K562 (cell line): ENCODE measurements around the gene GATAD1. TPM values are rescaled to one million over a fixed set of nuclear protein-coding genes. Genes with fewer than 3 reads are reported as not detected.

Source experiments
- ARNT ChIP-seq, 2 experiments: fragments of 450-650 bp; IDR thresholded peaks; 2 replicates each; pipeline ENCODE4 v1.6.1; 2016; ENCODE audit warnings: mild to moderate bottlenecking in 1 of 2
- HCFC1 ChIP-seq: IDR thresholded peaks from 2 replicates; pipeline ENCODE4 v1.6.1; 2012; ENCODE audit warnings: low read depth, low read length, improper control_type of control experiment
- PATZ1 ChIP-seq: fragments of 250-450 bp; sonication (Bioruptor Pico); IDR thresholded peaks from 2 replicates; pipeline ENCODE4 v1.5.0; 2020; ENCODE audit warnings: mild to moderate bottlenecking, borderline replicate concordance
- RBM15 ChIP-seq: fragments of 200-400 bp; formaldehyde crosslinking; IDR thresholded peaks from 2 replicates; pipeline ENCODE4 v1.6.1; 2018; ENCODE audit warnings: mild to moderate bottlenecking, low read length, moderate library complexity; ENCODE audit not compliant: insufficient read depth
- SMAD3 ChIP-seq: fragments of 450-650 bp; formaldehyde crosslinking; conservative IDR thresholded peaks from 2 replicates; pipeline ENCODE4 v1.4.0; 2020; ENCODE audit warnings: mild to moderate bottlenecking
- SNAPC5 ChIP-seq: fragments of 250-450 bp; sonication (Bioruptor Pico); IDR thresholded peaks from 2 replicates; pipeline ENCODE4 v1.8.0; 2021; ENCODE audit warnings: moderate library complexity, mild to moderate bottlenecking, inconsistent platforms
- U2AF2 ChIP-seq: fragments of 200-400 bp; formaldehyde crosslinking; optimal IDR thresholded peaks from 2 replicates; pipeline ENCODE3; 2017; ENCODE audit warnings: low read depth, mild to moderate bottlenecking, low read length
- polyA plus RNA-seq, 8 experiments: library from polyadenylated mRNA; depleted of rRNA in 4 of 8; stranded (reverse) in 5 of 8; unstranded in 3 of 8; fragments of >200 nt; fragmentation: Nextera tagmentation in 2 of 8; fragmentation: Illumina TruSeq in 1 of 8; extraction: Ambion mirVana in 2 of 8; extraction: Trizol in 1 of 8; gene quantifications; 2 replicates each; pipeline versions ENCODE4 v1.2.1 to v1.2.3, GENCODE V29; 2011 to 2014; ENCODE audit warnings: inconsistent platforms in 1 of 8, missing spikeins in 1 of 8
- total RNA-seq, 7 experiments: library from RNA; depleted of rRNA in 6 of 7; stranded (reverse); fragments of >200 nt in 6 of 7; fragmentation: Illumina TruSeq in 2 of 7; extraction: Trizol in 2 of 7; gene quantifications; 2 replicates each; pipeline versions ENCODE4 v1.2.1 to v1.2.3, GENCODE V29; 2011 to 2021; ENCODE audit warnings: low replicate concordance in 1 of 7

Gene GATAD1
- total and polyA plus RNA-seq, 9 of the 15 experiments (the other 6 are each of a cell fraction or from before 2014, with no cell fraction given), result 9.3 to 67.7 (median 34.3) TPM

DNA sequence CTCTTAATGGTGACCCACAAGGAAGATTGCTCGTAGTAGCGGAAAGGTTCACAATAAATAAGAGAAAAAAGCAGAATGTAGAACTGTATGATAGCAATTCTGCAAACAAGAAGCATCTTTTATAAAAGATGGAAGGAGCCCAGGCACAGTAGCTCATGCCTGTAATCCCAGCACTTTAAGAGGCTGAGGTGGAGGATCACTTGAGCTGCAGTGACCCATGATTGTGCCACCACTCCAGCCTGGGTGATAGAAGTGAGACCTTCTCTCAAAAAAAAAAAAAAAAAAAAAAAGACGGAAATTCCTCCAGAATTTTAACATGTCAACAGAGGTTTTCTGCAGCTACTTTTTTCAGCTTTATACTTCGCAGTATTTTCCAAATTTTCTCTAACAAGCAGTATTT is 13.2 kb downstream of the GATAD1 start (continued):
- TF ChIP-seq HCFC1 (no peak), PATZ1 (CRISPR knock-in tag) (no peak), SNAPC5 (CRISPR knock-in tag) (no peak), RBM15 (no peak), U2AF2 (no peak), SMAD3 (no peak), ARNT (IDR thresholded peaks at IDR 0.05) (no peak)
